Inflammatory macrophage treated with lipopolysaccharide for 1 hour (primary cell): Measurements from ENCODE around the gene SAMM50.

Source experiments
- DNase-seq, 2 donors: peaks; one replicate each; pipeline ENCODE4 v3.0.0-alpha.2; 2020 to 2022

The SAMM50 gene

GRCh38 chr22:43980996-43981395 lies 25.8 kb downstream of the SAMM50 start:
- no peak for DNase-seq

DNA sequence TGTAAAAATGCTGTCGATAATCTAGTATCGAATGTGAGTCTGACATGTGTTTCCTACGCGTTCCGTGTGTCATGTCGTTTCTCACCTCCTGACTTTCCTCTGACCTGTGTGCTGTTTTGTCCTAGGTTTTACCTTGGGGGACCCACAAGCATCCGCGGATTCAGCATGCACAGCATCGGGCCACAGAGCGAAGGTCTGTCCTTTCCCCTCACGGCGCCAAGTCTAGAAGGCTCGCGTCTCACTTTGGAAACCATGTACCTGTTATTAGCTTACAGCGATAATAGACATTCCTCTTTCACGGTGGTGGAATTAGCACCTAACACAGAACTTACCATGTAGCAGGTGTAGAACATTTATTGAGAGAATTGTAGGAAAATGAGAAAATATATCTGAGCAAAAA lies 28.6 kb downstream of the SAMM50 start:
- no peak for DNase-seq

DNA sequence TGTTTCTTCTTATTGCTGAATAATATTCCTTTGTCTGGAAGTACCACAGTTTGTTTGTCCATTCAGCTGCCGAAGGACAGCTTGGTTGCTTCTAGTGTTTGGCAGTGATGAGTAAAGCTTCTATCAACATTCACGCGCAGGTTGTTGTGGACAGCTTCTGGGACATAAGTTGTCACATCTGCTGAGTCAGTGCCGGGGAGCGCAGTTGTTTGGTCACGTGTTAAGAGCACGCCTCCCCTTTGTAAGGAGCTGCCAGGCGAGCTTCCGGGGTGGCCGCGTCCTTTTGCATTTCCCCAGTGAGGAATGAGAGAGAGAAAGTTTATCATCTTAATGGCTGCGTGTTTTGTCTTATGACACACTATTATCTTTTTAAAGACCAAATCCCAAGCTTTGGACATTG lies 30.3 kb downstream of the SAMM50 start:
- DNase-seq: no peak

- DNase-seq: no peak
These were observed 33.0 kb downstream of the SAMM50 start for GRCh38 chr22:43988116-43988820.

DNA sequence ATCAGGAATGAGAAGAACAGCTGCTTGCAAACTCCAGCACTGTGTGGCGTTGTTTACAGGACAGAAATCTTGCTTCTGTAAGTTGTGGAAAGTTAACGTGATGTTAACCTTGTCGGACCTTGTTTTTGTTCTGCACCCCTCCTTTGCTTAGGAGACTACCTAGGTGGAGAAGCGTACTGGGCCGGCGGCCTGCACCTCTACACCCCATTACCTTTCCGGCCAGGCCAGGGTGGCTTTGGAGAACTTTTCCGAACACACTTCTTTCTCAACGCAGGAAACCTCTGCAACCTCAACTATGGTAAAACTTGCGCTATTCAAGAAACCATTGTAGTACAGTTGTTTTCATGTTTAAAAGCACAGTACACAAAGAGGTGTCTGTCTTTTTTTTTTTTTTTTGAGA lies 33.7 kb downstream of the SAMM50 start:
- no peak for DNase-seq

- DNase-seq: no peak
These were observed 34.8 kb downstream of the SAMM50 start for GRCh38 chr22:43990044-43990443.

GRCh38 chr22:43991316-43992020 lies 36.2 kb downstream of the SAMM50 start:
- no peak for DNase-seq

GRCh38 chr22:43992331-43992821 lies 37.1 kb downstream of the SAMM50 start:
- no peak for DNase-seq

GRCh38 chr22:43993072-43993760 lies 38.0 kb downstream of the SAMM50 start:
- DNase-seq: peak; percentile 48 to 74

- no peak for DNase-seq
These were observed 38.8 kb downstream of the SAMM50 start for GRCh38 chr22:43994006-43994405.

DNA sequence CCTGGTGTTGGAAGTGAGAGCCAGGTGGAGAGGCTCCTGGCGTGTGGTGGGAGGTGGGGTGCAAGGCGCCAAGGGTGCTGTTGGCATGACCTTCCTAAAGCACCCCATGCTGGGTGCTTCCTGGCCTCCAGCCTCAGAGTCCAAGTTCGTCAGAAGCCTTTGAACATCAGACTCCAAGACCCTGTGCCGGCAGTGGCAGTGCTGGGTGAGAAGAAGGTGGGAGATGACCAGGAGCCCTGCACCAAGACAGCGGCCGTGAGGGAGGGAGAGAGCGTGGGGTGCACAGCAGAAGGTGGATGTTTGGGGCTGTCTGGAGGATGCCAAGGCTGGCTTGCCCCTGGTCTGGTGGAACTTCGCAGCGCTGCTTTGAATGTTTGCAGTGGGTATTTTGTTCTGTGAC lies 39.2 kb downstream of the SAMM50 start:
- no peak for DNase-seq

GRCh38 chr22:43995057-43995685 lies 39.9 kb downstream of the SAMM50 start:
- DNase-seq: no peak

DNA sequence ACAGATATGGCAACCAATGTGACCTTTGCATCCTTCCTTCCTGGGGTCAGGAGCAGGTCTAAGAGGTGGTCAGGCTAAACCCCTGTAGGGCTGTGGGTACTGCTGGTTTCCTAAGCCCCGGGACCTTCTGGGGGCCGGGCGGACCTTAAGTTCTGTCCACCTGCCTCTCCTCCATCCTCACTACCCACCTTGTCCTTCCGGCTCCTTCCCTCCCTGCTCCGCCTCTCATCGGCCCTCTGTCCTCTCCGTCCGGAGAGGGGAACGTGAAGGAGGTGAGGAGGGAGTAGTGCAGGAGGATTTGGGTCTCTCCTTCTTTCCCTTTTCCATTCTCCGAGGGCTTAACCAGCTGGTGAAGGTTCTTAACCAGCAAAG lies 40.5 kb downstream of the SAMM50 start:
- no peak for DNase-seq

- peak; percentile 65 to 75 for DNase-seq
These were observed 41.1 kb downstream of the SAMM50 start for GRCh38 chr22:43996170-43996980.

- DNase-seq: no peak
These were observed 41.7 kb downstream of the SAMM50 start for GRCh38 chr22:43996981-43997265.

DNA sequence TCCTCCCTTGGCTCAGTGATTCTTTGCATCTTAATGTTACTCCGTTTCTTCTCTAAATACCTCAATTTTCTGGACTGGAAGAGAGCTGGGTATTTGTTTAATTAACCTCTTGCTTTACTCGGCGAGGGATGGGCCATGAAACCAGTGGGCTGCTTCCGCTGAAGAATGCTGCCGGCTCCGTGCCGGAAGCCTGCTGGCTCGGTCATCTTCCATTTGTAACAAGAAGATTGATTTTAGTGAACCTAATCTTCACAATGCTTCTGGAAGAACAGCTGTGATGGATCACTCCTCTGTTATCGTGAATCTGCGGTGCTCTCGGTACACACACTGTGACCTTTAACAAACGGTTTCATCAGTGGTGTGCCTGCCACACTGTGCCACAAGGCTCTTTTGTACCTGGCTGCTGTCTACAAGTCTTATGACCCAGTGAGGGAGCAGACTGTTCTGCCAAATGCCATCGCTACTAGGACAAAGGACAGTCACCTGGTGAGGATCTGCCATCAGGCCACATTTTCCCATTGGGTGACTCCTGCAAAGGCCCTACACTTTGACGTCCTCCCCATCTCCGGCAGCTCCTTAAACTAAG lies 43.5 kb downstream of the SAMM50 start:
- no peak for DNase-seq

- DNase-seq: no peak
These were observed 44.1 kb downstream of the SAMM50 start for GRCh38 chr22:43999378-43999777.

GRCh38 chr22:44000123-44000522 lies 44.9 kb downstream of the SAMM50 start:
- no peak for DNase-seq

- DNase-seq: no peak
These were observed 46.3 kb downstream of the SAMM50 start for GRCh38 chr22:44001521-44001920.

GRCh38 chr22:44002324-44002723 lies 47.1 kb downstream of the SAMM50 start:
- DNase-seq: no peak

DNA sequence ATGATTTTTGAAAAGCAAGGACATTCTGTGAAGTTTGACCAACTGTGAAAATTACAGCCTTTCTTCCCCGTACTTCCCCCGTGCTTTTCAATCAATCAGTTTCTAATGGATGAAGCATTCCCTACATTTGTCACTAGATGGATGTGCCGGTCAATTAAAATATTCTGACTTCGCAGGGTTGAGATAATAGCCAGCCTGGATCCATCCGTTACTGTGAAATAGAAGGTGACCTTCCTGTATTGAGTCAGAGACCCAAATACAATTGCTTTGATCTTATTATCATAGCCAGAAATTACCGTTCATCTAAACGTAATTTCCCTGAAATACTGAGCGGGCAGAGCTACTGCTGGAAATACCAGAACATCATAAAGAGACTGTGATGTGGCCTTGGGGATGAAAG lies 47.8 kb downstream of the SAMM50 start:
- no peak for DNase-seq

DNA sequence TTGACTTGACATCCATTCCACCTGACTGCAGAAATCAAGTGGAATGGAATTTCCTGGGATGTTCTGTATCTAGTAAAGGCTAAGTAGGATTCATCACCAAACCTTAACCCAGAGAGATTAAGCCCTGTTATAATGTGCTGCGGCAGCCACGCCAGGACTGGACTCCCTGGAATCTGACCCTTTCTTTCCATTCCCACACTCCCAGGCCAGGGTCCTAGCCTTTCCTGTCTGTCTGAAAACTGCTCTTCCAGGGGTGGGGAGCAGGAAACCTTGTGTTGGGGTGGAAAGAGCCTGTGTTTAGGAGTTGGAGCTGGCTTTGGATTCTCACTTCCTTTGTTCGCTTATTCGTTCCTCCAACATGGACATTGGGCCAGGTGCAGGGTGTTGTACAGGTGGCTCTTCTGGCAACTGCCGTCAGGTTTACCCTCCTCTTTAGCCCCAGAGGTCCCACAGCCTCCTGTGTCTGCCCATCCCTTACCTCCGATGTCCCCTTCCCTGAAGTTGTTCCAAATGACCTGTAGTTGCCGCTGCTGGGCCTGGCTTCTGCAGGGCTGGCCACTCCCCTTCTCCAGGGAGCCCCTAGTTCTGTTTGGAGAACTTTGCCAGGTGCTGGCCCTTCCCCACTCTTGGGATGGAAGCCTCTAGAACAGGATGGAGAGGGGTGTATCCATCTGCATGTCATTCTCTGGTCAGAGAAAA lies 48.3 kb downstream of the SAMM50 start:
- no peak for DNase-seq
